Fibroblast of lung (primary cell): ENCODE data around the gene SRP72.

Experiments used
- EZH2 ChIP-seq: IDR thresholded peaks from 2 replicates; pipeline ENCODE4 v1.5.1; 2012; ENCODE audit warnings: low read length, control low read depth, mild to moderate bottlenecking; ENCODE audit errors: missing control alignments
- TF ChIP-seq, protein P1 (sequence below), 2 donors: IDR thresholded peaks in 1 of 2; conservative IDR thresholded peaks in 1 of 2; 1 replicate in 1 of 2; 2 replicates in 1 of 2; pipeline ENCODE4 v1.5.1; 2011 to 2012; ENCODE audit warnings: low read length in 2 of 2, control low read depth in 1 of 2, inconsistent platforms in 1 of 2, low read depth in 1 of 2, mild to moderate bottlenecking in 1 of 2

DNA sequence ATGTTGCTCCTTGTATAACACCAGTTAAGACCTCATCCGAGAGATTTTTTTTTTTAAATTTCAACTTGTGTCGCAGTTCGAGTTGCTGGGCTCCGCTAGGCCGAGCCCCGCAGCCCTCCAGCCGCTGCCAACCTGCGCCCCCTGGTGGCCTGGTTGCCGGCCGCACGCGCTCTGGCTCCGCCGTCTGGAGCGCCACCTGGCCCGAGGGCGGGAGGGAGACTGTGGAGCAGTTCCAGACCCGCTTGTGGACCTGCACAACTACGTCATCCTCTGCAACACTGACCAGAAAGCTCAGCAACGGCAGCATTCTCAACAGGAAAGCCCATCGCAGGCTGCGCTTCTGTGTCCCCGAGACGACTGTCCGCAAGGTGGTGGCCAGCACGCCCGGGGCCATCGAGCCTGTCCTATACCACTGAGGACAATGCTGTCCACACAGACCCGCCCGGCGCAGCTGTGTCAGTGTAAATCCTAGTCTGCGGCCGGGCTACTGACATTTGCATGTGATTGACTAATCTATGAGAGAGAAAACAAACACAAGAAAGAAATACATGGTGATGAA is 77.2 kb downstream of the SRP72 start:
- TF ChIP-seq, protein P1, sequence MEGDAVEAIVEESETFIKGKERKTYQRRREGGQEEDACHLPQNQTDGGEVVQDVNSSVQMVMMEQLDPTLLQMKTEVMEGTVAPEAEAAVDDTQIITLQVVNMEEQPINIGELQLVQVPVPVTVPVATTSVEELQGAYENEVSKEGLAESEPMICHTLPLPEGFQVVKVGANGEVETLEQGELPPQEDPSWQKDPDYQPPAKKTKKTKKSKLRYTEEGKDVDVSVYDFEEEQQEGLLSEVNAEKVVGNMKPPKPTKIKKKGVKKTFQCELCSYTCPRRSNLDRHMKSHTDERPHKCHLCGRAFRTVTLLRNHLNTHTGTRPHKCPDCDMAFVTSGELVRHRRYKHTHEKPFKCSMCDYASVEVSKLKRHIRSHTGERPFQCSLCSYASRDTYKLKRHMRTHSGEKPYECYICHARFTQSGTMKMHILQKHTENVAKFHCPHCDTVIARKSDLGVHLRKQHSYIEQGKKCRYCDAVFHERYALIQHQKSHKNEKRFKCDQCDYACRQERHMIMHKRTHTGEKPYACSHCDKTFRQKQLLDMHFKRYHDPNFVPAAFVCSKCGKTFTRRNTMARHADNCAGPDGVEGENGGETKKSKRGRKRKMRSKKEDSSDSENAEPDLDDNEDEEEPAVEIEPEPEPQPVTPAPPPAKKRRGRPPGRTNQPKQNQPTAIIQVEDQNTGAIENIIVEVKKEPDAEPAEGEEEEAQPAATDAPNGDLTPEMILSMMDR (conservative IDR thresholded peaks at IDR 0.05 in 1 of 2, IDR thresholded peaks at IDR 0.05 in 1 of 2; ENCODE audit: low read depth in 1 of 2, low read length in 2 of 2) = peak; percentile 79 to 98
- no peak for TF ChIP-seq EZH2
